GM13976 (cell line): ENCODE results near the gene SLC2A9.

Experiments
- DNase-seq: peaks from one replicate; pipeline ENCODE4 v3.0.0; 2012; ENCODE audit warnings: low spot score
- in situ Hi-C: fragments of 300-500 bp; cut with MboI; formaldehyde crosslinking; loops from one replicate; pipeline ENCODE4 v1.12.0; 2022; ENCODE audit warnings: low sequenced_read_pairs, mixed read lengths, inconsistent platforms; ENCODE audit not compliant: unreplicated experiment
- TF ChIP-seq, protein P1 (sequence below): IDR thresholded peaks from 2 replicates; pipeline ENCODE4 v1.5.1; 2012; ENCODE audit warnings: borderline replicate concordance, mild to moderate bottlenecking; ENCODE audit not compliant: insufficient read depth; ENCODE audit errors: extremely low read depth, missing control alignments, control extremely low read depth

Gene SLC2A9

DNA sequence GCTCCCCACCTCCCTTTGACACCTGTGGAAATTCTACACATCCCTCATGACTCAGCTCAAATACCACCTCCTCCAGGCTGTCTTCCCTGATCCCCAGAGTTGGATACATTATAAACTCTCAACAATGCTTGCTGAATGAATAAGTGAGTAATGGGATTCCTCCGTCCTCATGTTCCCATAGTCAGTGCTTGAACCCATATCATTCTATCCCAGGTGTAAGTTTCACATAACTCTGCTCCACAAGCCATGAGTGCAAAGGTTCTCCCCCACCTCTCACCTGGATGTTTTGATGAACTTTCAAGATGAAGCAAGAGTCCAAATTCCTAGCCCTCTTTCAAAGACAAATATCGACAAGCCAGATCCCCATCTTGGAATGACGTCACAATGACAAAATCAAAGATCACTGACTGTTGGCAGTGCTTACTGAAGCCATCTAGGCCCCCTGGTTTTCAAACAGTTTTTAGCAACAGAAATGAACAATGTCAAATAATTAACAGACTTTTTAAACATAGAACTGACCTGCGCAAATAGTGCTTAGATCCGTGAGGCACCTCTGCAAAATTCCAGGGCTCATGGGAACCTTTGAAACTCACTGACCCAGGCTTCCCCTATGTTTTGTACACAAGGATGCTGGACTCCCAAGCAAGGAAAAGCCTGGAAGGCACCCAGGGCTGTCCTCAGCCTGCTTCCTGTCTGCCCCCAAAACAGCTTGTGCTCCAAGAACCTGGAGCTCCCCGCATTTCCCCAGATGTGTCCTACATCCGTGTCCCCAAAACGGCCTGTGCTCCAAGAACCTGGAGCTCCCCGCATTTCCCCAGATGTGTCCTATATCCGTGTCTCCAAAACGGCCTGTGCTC, 4.0 kb downstream of the SLC2A9 start:
- TF ChIP-seq, protein P1, sequence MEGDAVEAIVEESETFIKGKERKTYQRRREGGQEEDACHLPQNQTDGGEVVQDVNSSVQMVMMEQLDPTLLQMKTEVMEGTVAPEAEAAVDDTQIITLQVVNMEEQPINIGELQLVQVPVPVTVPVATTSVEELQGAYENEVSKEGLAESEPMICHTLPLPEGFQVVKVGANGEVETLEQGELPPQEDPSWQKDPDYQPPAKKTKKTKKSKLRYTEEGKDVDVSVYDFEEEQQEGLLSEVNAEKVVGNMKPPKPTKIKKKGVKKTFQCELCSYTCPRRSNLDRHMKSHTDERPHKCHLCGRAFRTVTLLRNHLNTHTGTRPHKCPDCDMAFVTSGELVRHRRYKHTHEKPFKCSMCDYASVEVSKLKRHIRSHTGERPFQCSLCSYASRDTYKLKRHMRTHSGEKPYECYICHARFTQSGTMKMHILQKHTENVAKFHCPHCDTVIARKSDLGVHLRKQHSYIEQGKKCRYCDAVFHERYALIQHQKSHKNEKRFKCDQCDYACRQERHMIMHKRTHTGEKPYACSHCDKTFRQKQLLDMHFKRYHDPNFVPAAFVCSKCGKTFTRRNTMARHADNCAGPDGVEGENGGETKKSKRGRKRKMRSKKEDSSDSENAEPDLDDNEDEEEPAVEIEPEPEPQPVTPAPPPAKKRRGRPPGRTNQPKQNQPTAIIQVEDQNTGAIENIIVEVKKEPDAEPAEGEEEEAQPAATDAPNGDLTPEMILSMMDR: no peak
- DNase-seq: no peak
- in situ Hi-C loops: loop anchor here (5.0 kb wide), 1 partner anchor 255 kb away; no protein-coding TSS in a partner anchor

DNA sequence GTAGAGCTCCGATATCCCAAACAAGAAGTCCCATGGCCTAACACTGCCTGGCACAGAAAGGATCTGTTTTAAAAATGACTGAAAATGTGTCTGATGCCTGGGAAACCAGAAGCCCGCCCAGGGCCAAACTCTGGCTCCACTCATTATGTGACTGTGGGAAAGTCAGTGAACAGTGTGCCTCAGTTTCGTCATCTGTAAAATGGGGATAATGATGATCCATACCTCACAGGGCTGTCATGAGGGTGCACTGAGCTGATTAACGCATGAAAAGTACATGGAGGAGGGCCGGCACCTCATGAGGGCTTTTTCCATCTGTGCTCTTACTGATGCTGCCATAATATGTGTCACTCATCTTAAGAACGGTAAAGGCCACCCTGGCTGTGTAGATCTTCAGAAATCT, 5.1 kb downstream of the SLC2A9 start:
- TF ChIP-seq, protein P1: no peak
- DNase-seq: no peak
- in situ Hi-C loops: loop anchor here (5.0 kb wide), 1 partner anchor 254 kb away; no protein-coding TSS in a partner anchor

DNA sequence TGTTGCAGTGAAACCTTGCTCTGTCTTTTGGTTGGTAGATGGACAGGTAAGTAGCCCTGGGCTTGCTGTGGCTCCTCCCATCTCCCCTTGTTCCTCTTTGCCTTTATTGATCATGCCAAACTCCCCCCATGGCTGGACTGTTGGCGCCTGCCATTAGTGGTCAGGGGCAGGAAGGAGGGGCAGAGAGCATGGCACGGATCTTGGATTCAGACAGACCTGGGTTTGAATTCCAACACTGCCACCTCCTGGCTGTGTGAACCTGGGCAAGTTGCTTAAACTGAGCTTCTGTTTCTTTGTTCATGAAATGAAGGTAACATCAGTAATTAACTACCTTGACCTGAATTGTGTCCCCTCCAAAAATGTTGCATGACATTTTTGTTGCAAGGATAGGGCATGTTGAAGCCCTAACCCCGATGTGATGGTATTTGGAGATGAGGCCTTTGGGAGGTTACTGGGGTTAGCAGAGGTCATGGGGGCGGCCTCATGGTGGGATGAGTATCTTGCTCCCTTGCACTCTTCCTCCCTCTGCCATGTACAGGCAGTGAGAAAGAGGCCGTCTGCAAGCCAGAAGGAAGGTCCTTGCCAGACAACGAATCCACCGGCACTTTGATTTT, 6.0 kb downstream of the SLC2A9 start:
- DNase-seq: no peak
- TF ChIP-seq, protein P1: peak; percentile 76
- in situ Hi-C loops: loop anchor here (5.0 kb wide), 1 partner anchor 253 kb away; no protein-coding TSS in a partner anchor

DNA sequence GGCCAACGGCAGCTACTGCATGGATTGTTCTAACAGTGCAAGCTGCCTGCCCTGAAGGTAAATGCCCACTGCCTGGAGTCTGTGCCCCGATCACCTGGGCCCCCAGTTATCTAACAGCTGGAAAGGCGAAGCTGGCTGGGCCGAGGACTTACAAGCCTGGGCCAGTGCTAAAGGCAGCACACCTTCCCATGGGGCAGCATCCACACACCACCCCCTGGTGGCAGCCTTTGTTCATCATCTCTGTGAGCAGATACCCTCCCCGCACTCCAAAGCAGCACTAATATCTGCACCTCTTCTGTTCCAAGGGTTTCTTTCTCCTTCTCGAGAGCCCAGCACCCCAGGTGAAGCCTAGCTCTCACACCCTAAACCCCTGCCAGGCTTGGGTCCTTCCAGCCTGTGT, 7.6 kb downstream of the SLC2A9 start:
- DNase-seq: peak; percentile 63
- in situ Hi-C loops: no loop called here
- TF ChIP-seq, protein P1: peak; percentile 39

DNA sequence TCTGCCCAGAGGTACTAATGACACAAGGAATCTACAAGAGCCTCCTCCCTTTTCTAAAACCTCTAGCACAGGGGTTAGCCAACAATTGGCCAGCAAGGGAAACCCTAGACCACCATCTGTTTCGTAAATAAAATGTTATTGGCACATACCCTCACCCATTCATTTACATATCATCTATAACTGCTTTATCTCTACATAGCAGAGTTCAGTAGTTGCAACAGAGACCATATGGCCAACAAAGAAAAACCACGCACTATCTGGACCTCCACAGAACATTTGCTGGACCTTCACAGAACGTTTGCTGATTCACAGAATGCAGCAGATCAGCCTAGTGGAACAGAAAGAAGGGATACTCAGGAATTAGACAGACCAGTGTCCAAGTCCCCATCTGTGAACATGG, 9.4 kb downstream of the SLC2A9 start:
- no peak for DNase-seq
- in situ Hi-C loops: no loop called here
- TF ChIP-seq, protein P1: no peak

DNA sequence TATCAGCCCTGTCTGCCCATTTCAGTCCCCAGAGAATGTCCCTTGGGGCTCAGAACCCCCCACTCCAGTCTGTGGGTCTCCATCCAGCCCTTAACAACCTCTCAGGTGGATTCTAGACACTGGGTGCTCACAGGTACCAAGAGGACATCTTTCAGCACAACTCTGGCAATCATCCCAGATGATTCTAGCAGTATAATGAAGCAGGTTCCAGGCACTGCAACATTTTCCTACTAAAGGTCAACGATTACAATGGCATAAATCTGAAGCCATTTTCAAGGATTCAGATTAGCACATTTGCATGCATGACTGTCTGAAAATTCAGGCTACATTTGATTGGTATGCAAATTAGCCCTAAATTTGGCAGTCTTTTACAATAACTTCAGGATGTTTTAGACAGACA, 10.0 kb downstream of the SLC2A9 start:
- in situ Hi-C loops: no loop called here
- no peak for DNase-seq
- TF ChIP-seq, protein P1: no peak
